ENCODE results near the gene TUBB4A. TPM values are rescaled to one million over a fixed set of nuclear protein-coding genes. Genes with fewer than 3 reads are reported as not detected.

The TUBB4A gene
- total RNA-seq, 4 donors from 2014 or later: 0.99 to 17.0 (median 4.8) TPM

- H3K4me3 ChIP-seq (ENCODE audit: low read depth, poor library complexity, severe bottlenecking): no peak overlapping the region
- 50 to 52% methylated on average over 14 of the region's 14 CpGs for WGBS, 2 donors
- DNase-seq (ENCODE audit: low spot score in 2 of 2): no peak
- intact Hi-C loops (cut with DNase I; ENCODE audit: low total_unique reads): loop anchor here (5.0 kb wide), 1 partner anchor 119 kb away; no protein-coding TSS in a partner anchor
- no peak for TF ChIP-seq POLR2A (IDR thresholded peaks at IDR 0.05)
- TF ChIP-seq CTCF (IDR thresholded peaks at IDR 0.05): no peak
Observed at GRCh38 chr19:6518145-6518911, 16.2 kb upstream of the TUBB4A start.

DNA sequence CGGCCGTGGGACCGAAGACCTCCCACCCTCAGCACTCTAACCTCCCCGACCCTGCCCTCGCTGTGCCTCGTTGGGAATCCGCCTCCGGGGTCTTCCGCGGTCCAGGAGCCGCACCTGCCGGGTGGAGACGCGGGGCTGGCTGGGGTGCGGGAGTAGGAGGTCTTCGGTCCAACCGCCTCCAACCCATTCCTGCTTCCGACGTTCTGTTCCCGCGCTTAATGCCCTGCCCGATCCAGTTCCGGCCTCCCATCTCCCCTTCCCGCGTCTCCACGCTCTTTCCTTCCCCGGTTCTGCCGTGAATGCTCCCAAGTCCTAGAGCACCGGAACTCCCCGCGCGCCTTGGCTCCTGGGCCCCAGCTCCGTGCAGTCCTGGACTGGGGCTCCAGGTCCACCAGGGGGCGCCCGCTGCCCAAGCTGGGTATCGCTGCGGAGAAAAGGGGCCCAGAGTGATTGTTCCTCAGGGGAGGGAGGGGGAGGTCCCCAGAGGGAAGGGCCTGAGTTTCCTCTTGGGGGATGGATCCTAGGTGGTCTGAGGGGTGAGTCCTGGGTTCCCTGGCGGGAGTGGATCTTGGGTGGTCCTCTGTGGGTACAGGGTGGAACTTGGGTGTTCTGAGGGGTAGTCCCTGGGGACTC lies 14.7 kb upstream of the TUBB4A start:
- peak; percentile 75 to 97 for DNase-seq (ENCODE audit: low spot score in 2 of 2)
- 1 to 2% methylated on average over 21 to 33 of the region's 38 CpGs for WGBS, 2 donors
- TF ChIP-seq POLR2A (IDR thresholded peaks at IDR 0.05) (no peak), CTCF (IDR thresholded peaks at IDR 0.05) (peak in 1 of 3 donors; percentile 90)
- intact Hi-C loops (cut with DNase I; ENCODE audit: low total_unique reads): loop anchor here (5.0 kb wide), 1 partner anchor 121 kb away; no protein-coding TSS in a partner anchor
- H3K4me3 ChIP-seq (ENCODE audit: low read depth, poor library complexity, severe bottlenecking): peak overlapping the region; percentile 30

GRCh38 chr19:6516018-6516658 lies 14.0 kb upstream of the TUBB4A start:
- peak overlapping the region; percentile 30 for H3K4me3 ChIP-seq (ENCODE audit: low read depth, poor library complexity, severe bottlenecking)
- intact Hi-C loops (cut with DNase I; ENCODE audit: low total_unique reads): loop anchor here (5.0 kb wide), 1 partner anchor 121 kb away; no protein-coding TSS in a partner anchor
- DNase-seq (ENCODE audit: low spot score in 2 of 2): peak; percentile 95 to 98
- no peak for TF ChIP-seq POLR2A (IDR thresholded peaks at IDR 0.05)
- no peak for TF ChIP-seq CTCF (IDR thresholded peaks at IDR 0.05)
- 1 to 2% methylated on average over 25 of the region's 26 CpGs for WGBS, 2 donors

- no peak for DNase-seq (ENCODE audit: low spot score in 2 of 2)
- intact Hi-C loops (cut with DNase I; ENCODE audit: low total_unique reads): loop anchor here (5.0 kb wide), 1 partner anchor 122 kb away; no protein-coding TSS in a partner anchor
- TF ChIP-seq CTCF (IDR thresholded peaks at IDR 0.05) (no peak), POLR2A (IDR thresholded peaks at IDR 0.05) (no peak)
- H3K4me3 ChIP-seq (ENCODE audit: low read depth, poor library complexity, severe bottlenecking): no peak overlapping the region
- 80 to 85% methylated on average over 15 of the region's 15 CpGs for WGBS, 2 donors
Observed at GRCh38 chr19:6514926-6515544, 12.9 kb upstream of the TUBB4A start.

- no peak overlapping the region for H3K4me3 ChIP-seq (ENCODE audit: low read depth, poor library complexity, severe bottlenecking)
- intact Hi-C loops (cut with DNase I; ENCODE audit: low total_unique reads): no loop called here
- TF ChIP-seq CTCF (IDR thresholded peaks at IDR 0.05) (no peak), POLR2A (IDR thresholded peaks at IDR 0.05) (no peak)
- 75 to 77% methylated on average over 9 of the region's 9 CpGs for WGBS, 2 donors
- DNase-seq (ENCODE audit: low spot score in 2 of 2): no peak
Observed at GRCh38 chr19:6514089-6514488, 12.0 kb upstream of the TUBB4A start.

Measured in lower leg skin (tissue), 4 donors.